ACC112 (cell line): ENCODE measurements around the gene GLIS2.

Experiments
- H2AFZ ChIP-seq: fragments of 200-600 bp; sonication (generic); one replicate; pipeline ENCODE4 v1.6.0; 2017; ENCODE audit warnings: antibody characterized with exemption, low read length; ENCODE audit not compliant: unreplicated experiment
- H3K27ac ChIP-seq: fragments of 200-600 bp; sonication (generic); 2 replicates; pipeline ENCODE4 v1.5.1; 2014; ENCODE audit warnings: low read depth, mild to moderate bottlenecking, antibody characterized with exemption, low read length, moderate library complexity
- H3K27me3 ChIP-seq: fragments of 200-600 bp; sonication (generic); 2 replicates; pipeline ENCODE4 v1.6.1; 2014; ENCODE audit warnings: mild to moderate bottlenecking, antibody characterized with exemption, low read length, moderate library complexity, mixed read lengths; ENCODE audit not compliant: insufficient read depth
- H3K36me3 ChIP-seq: fragments of 200-600 bp; sonication (generic); 2 replicates; pipeline ENCODE4 v1.6.1; 2016; ENCODE audit warnings: mild to moderate bottlenecking, antibody characterized with exemption, low read length, moderate library complexity, mixed read lengths; ENCODE audit not compliant: insufficient read depth
- H3K4me1 ChIP-seq: fragments of 200-600 bp; sonication (generic); one replicate; pipeline ENCODE4 v1.6.1; 2016; ENCODE audit warnings: low read length, mixed read lengths; ENCODE audit not compliant: insufficient read depth, unreplicated experiment, control insufficient read depth
- H3K4me3 ChIP-seq: fragments of 200-600 bp; sonication (generic); 2 replicates; pipeline ENCODE4 v1.5.1; 2014; ENCODE audit warnings: mild to moderate bottlenecking, low read depth, low read length
- H3K79me2 ChIP-seq: fragments of 200-600 bp; sonication (generic); one replicate; pipeline ENCODE4 v1.6.0; 2016; ENCODE audit warnings: low read length; ENCODE audit not compliant: control insufficient read depth, unreplicated experiment, insufficient read depth

Gene GLIS2

GRCh38 chr16:4345836-4346781 is 30.2 kb downstream of the GLIS2 start:
- Histone ChIP-seq H3K27ac (no peak overlapping the region), H3K27me3 (no peaks in the 10 kb centered on the region), H3K4me3 (no peak overlapping the region), H3K79me2 (peaks cover 67% of the 10 kb centered on the region), H3K4me1 (peaks cover 3% of the 10 kb centered on the region), H2AFZ (no peak overlapping the region), H3K36me3 (no peaks in the 10 kb centered on the region)

GRCh38 chr16:4347010-4347409 is 31.1 kb downstream of the GLIS2 start:
- peaks cover 9% of the 10 kb centered on the region for H3K4me1 ChIP-seq
- H3K79me2 ChIP-seq, result peaks cover 62% of the 10 kb centered on the region
- H3K27ac ChIP-seq, result no peak overlapping the region
- no peaks in the 10 kb centered on the region for H3K27me3 ChIP-seq
- no peak overlapping the region for H3K4me3 ChIP-seq
- no peaks in the 10 kb centered on the region for H3K36me3 ChIP-seq
- H2AFZ ChIP-seq, result no peak overlapping the region

GRCh38 chr16:4347765-4348509 is 32.1 kb downstream of the GLIS2 start:
- Histone ChIP-seq H3K36me3 (no peaks in the 10 kb centered on the region), H3K4me3 (no peak overlapping the region), H3K27me3 (no peaks in the 10 kb centered on the region), H2AFZ (no peak overlapping the region), H3K79me2 (peaks cover 59% of the 10 kb centered on the region), H3K4me1 (peaks cover 10% of the 10 kb centered on the region), H3K27ac (no peak overlapping the region)

- H3K79me2 ChIP-seq, result peaks cover 46% of the 10 kb centered on the region
- H3K4me3 ChIP-seq, result no peak overlapping the region; the same call in 1 of the 2 replicates
- H2AFZ ChIP-seq, result no peak overlapping the region
- no peaks in the 10 kb centered on the region for H3K27me3 ChIP-seq
- no peaks in the 10 kb centered on the region for H3K36me3 ChIP-seq
- H3K27ac ChIP-seq, result no peak overlapping the region
- H3K4me1 ChIP-seq, result peaks cover 10% of the 10 kb centered on the region
These were observed 33.5 kb downstream of the GLIS2 start for GRCh38 chr16:4349332-4349731.

GRCh38 chr16:4350365-4350786 is 34.5 kb downstream of the GLIS2 start:
- Histone ChIP-seq H3K27ac (peak overlapping the region; percentile 58; the same call in 1 of the 2 replicates), H3K79me2 (peaks cover 42% of the 10 kb centered on the region), H2AFZ (peak overlapping the region; percentile 83)

GRCh38 chr16:4350787-4351659 is 35.2 kb downstream of the GLIS2 start, which contains the start of gene PAM16:
TSS of gene PAM16 (minus strand) at chr16:4351321. CDS start at chr16:4351234, 87 bp downstream.
- H3K36me3 ChIP-seq, result no peaks in the 10 kb centered on the region
- peak within 1 kb of the TSS; percentile 83 for H2AFZ ChIP-seq
- peak within 1 kb of the TSS; percentile 58 for H3K27ac ChIP-seq
- no peaks in the 10 kb centered on the region for H3K27me3 ChIP-seq
- peak within 1 kb of the TSS; percentile 87 for H3K4me3 ChIP-seq
- peaks cover 35% of the 10 kb centered on the region for H3K79me2 ChIP-seq
- H3K4me1 ChIP-seq, result peaks cover 9% of the 10 kb centered on the region

More at GRCh38 chr16:4350365-4350786, 34.5 kb downstream of the GLIS2 start:
- Histone ChIP-seq H3K36me3 (no peaks in the 10 kb centered on the region), H3K4me1 (peaks cover 10% of the 10 kb centered on the region), H3K27me3 (no peaks in the 10 kb centered on the region), H3K4me3 (peak overlapping the region; percentile 87)

GRCh38 chr16:4351880-4352279 is 36.0 kb downstream of the GLIS2 start:
- Histone ChIP-seq H3K79me2 (peaks cover 31% of the 10 kb centered on the region), H3K27me3 (no peaks in the 10 kb centered on the region), H3K4me3 (peak overlapping the region; percentile 87), H3K27ac (peak overlapping the region; percentile 54), H3K4me1 (peaks cover 7% of the 10 kb centered on the region), H2AFZ (no peak overlapping the region), H3K36me3 (no peaks in the 10 kb centered on the region)

- Histone ChIP-seq H2AFZ (no peak overlapping the region), H3K27ac (no peak overlapping the region), H3K79me2 (peaks cover 25% of the 10 kb centered on the region), H3K4me3 (no peak overlapping the region), H3K4me1 (peaks cover 7% of the 10 kb centered on the region), H3K27me3 (no peaks in the 10 kb centered on the region), H3K36me3 (no peaks in the 10 kb centered on the region)
These were observed 37.0 kb downstream of the GLIS2 start for GRCh38 chr16:4352843-4353242.

GRCh38 chr16:4353675-4354074 is 37.8 kb downstream of the GLIS2 start:
- no peak overlapping the region for H3K4me3 ChIP-seq
- H3K79me2 ChIP-seq, result peaks cover 20% of the 10 kb centered on the region
- peaks cover 7% of the 10 kb centered on the region for H3K4me1 ChIP-seq
- H3K36me3 ChIP-seq, result no peaks in the 10 kb centered on the region
- H3K27me3 ChIP-seq, result no peaks in the 10 kb centered on the region
- no peak overlapping the region for H2AFZ ChIP-seq
- H3K27ac ChIP-seq, result no peak overlapping the region
